HG03575 (cell line): ENCODE data around the gene BRPF3.
"Not testable (repeated sequence)": the region's sequence is repeated elsewhere in the genome, so short reads cannot be mapped to it uniquely, and the experiment has no call there.

Experiments used
- ATAC-seq: cut with Tn5 transposase; IDR thresholded peaks from one replicate; pipeline ENCODE4 v1.9.1; 2021; ENCODE audit not compliant: unreplicated experiment, insufficient number of reproducible peaks, low FRiP score; ENCODE audit errors: extremely low read depth

The BRPF3 gene

GRCh38 chr6:36197739-36198221, 1.2 kb downstream of the BRPF3 start:
- no peak for ATAC-seq

- no peak for ATAC-seq
These were observed 2.4 kb downstream of the BRPF3 start for GRCh38 chr6:36198986-36199385.

GRCh38 chr6:36200154-36200891, 3.8 kb downstream of the BRPF3 start:
- ATAC-seq = no peak

- no peak for ATAC-seq
These were observed 4.6 kb downstream of the BRPF3 start for GRCh38 chr6:36200998-36201596.

- ATAC-seq = no peak
These were observed 5.1 kb downstream of the BRPF3 start for GRCh38 chr6:36201612-36202011.

- ATAC-seq = no peak
These were observed 5.6 kb downstream of the BRPF3 start for GRCh38 chr6:36202101-36202500.

GRCh38 chr6:36204068-36204753, 7.7 kb downstream of the BRPF3 start:
- no peak for ATAC-seq

- no peak for ATAC-seq
These were observed 10.6 kb downstream of the BRPF3 start for GRCh38 chr6:36207155-36207554.

GRCh38 chr6:36209606-36210005, 13.1 kb downstream of the BRPF3 start:
- no peak for ATAC-seq

GRCh38 chr6:36210182-36210581, 13.6 kb downstream of the BRPF3 start:
- no peak for ATAC-seq

GRCh38 chr6:36210886-36211595, 14.5 kb downstream of the BRPF3 start:
- no peak for ATAC-seq

- ATAC-seq = no peak
These were observed 20.0 kb downstream of the BRPF3 start for GRCh38 chr6:36216559-36216958.

- no peak for ATAC-seq
These were observed 20.6 kb downstream of the BRPF3 start for GRCh38 chr6:36217188-36217587.

GRCh38 chr6:36217946-36218345, 21.4 kb downstream of the BRPF3 start:
- ATAC-seq = no peak

GRCh38 chr6:36218516-36218915, 22.0 kb downstream of the BRPF3 start:
- not testable (repeated sequence) for ATAC-seq

- ATAC-seq = no peak
These were observed 22.5 kb downstream of the BRPF3 start for GRCh38 chr6:36219081-36219480.

GRCh38 chr6:36220226-36220625, 23.7 kb downstream of the BRPF3 start:
- no peak for ATAC-seq

GRCh38 chr6:36221674-36222073, 25.1 kb downstream of the BRPF3 start:
- ATAC-seq = no peak

- no peak for ATAC-seq
These were observed 26.4 kb downstream of the BRPF3 start for GRCh38 chr6:36222924-36223323.
